ENCODE measurements around the gene SPATS2. TPM values are rescaled to one million over a fixed set of nuclear protein-coding genes. Genes with fewer than 3 reads are reported as not detected.
"Not testable (repeated sequence)": the region's sequence is repeated elsewhere in the genome, so short reads cannot be mapped to it uniquely, and the experiment has no call there.

The SPATS2 gene
- total RNA-seq, 1 donor from 2014 or later: 5.9 TPM

DNA sequence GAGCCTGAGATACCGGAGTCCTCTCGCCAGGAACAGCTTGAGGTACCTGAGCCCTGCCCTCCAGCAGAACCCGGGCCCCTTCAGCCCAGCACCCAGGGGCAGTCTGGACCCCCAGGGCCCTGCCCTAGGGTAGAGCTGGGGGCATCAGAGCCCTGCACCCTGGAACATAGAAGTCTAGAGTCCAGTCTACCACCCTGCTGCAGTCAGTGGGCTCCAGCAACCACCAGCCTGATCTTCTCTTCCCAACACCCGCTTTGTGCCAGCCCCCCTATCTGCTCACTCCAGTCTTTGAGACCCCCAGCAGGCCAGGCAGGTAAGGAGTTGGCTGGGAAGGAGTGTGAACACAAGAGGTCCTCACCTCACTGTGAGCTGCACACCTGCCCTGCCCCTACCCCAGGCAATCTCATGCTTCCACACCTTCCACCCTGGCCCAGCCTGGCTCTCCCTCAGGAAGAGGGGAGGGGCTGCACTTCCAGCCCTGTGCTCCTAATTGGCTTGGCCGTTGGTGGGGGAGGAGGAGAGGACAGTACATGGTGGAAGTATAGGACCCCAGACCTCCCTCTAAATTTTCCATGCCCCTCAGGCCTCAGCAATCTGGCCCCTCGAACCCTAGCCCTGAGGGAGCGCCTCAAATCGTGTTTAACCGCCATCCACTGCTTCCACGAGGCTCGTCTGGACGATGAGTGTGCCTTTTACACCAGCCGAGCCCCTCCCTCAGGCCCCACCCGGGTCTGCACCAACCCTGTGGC, 36.5 kb upstream of the SPATS2 start:
- TF ChIP-seq, protein P1, sequence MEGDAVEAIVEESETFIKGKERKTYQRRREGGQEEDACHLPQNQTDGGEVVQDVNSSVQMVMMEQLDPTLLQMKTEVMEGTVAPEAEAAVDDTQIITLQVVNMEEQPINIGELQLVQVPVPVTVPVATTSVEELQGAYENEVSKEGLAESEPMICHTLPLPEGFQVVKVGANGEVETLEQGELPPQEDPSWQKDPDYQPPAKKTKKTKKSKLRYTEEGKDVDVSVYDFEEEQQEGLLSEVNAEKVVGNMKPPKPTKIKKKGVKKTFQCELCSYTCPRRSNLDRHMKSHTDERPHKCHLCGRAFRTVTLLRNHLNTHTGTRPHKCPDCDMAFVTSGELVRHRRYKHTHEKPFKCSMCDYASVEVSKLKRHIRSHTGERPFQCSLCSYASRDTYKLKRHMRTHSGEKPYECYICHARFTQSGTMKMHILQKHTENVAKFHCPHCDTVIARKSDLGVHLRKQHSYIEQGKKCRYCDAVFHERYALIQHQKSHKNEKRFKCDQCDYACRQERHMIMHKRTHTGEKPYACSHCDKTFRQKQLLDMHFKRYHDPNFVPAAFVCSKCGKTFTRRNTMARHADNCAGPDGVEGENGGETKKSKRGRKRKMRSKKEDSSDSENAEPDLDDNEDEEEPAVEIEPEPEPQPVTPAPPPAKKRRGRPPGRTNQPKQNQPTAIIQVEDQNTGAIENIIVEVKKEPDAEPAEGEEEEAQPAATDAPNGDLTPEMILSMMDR (IDR thresholded peaks at IDR 0.05; ENCODE audit: borderline replicate concordance): no peak
- no peak overlapping the region for H3K27ac ChIP-seq (replicated peaks)
- H3K27me3 ChIP-seq (ENCODE audit: low read depth): peaks cover 64% of the 10 kb centered on the region
- DNase-seq: no peak
- H3K4me3 ChIP-seq: no peak overlapping the region
- intact Hi-C loops (cut with micrococcal nuclease): no loop called here
- no peaks in the 10 kb centered on the region for H3K36me3 ChIP-seq
- no peaks in the 10 kb centered on the region for H3K9me3 ChIP-seq (replicated peaks)
- peaks cover 9% of the 10 kb centered on the region for H3K4me1 ChIP-seq

DNA sequence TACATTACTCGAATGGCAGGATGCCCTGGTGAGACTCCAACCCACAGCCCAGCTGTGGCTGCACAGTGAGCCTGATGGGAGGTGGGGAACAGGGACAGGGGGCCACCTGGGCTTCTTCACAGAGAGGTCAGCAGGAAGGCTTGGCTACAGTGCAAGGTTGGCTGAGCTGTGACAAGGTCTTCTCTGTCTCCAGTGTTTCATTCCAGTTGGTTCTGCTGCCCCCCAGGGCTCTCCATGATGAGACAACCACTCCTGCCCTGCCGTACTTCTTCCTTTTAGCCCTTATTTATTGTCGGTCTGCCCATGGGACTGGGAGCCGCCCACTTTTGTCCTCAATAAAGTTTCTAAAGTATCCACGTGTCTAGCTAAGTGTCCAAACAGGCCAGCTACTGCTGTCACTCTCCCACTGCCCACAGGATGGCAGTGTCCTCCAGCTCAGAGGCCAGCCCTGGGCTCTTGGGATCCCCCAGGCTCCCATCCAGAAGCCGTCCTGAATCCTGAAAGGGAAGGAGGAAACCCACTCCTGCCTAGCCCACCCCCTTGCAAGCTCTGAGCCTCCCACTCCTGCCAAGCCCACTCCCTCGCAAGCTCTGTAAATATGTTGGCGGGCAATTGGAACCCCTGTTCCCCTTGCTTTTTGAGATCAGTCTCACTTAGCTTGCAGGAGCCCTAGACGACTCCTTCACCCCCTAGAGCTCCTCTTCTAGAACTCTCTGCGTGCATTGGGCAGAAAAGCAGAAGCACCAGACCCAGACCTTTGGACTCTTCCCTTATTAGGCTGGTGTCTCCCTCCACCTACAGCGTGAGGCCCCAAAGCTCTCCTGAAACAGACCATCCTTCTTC, 35.7 kb upstream of the SPATS2 start:
- H3K36me3 ChIP-seq: no peaks in the 10 kb centered on the region
- intact Hi-C loops (cut with micrococcal nuclease): no loop called here
- peaks cover 72% of the 10 kb centered on the region for H3K27me3 ChIP-seq (ENCODE audit: low read depth)
- TF ChIP-seq, protein P1 (IDR thresholded peaks at IDR 0.05; ENCODE audit: borderline replicate concordance): peak; percentile 84
- DNase-seq: peak; percentile 57
- peaks cover 12% of the 10 kb centered on the region for H3K4me1 ChIP-seq
- no peaks in the 10 kb centered on the region for H3K9me3 ChIP-seq (replicated peaks)
- H3K4me3 ChIP-seq: no peak overlapping the region
- no peak overlapping the region for H3K27ac ChIP-seq (replicated peaks)

DNA sequence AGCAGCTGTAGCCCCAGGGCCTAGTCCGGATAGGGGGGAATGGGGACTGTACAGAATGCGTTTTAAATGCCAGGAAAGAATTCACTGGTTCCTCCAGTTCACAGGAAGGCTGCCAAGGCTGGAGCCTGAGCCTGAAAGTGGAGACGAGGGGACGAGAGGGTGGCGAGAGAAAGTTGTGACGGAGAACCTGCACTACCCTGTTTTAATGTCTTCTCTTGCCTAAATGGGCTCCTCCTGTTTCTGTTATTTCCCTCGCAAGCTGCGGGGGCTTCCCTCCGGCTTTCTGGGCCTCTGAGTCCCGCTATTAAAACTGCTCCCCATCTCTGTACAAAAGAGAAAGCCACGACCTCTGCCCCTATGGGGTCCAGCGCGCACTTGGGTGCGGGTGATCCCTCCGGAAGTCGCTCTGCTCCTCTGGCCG, 34.8 kb upstream of the SPATS2 start:
- intact Hi-C loops (cut with micrococcal nuclease): no loop called here
- no peaks in the 10 kb centered on the region for H3K9me3 ChIP-seq (replicated peaks)
- H3K4me1 ChIP-seq: peaks cover 20% of the 10 kb centered on the region
- no peak overlapping the region for H3K4me3 ChIP-seq
- peaks cover 80% of the 10 kb centered on the region for H3K27me3 ChIP-seq (ENCODE audit: low read depth)
- no peak for DNase-seq
- no peak overlapping the region for H3K27ac ChIP-seq (replicated peaks)
- no peaks in the 10 kb centered on the region for H3K36me3 ChIP-seq
- TF ChIP-seq, protein P1 (IDR thresholded peaks at IDR 0.05; ENCODE audit: borderline replicate concordance): no peak

DNA sequence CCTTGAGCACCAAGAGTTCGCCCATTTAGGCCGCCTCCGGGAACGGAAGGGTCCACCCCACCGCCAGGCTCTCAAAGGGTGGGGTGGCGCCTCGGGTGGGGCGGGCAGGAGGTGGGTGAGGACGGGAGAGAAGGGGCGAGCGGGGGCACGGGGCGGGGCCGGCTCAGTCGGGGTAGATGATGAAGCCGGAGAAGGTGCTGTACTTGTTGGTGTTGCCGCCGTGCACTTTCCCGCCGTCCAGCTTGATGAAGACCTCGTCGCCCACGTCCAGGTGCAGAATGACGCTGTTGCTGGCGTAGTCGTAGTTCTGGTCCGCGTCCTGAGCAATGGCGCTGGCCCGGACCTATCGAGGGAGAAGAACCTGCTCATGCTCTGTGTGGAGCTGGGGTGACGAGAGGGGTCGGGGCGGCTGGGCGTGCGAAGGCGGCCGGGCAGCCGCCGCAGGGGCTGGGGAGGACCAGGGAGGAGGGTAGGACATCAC, 34.3 kb upstream of the SPATS2 start:
- no peaks in the 10 kb centered on the region for H3K9me3 ChIP-seq (replicated peaks)
- no peaks in the 10 kb centered on the region for H3K36me3 ChIP-seq
- TF ChIP-seq, protein P1 (IDR thresholded peaks at IDR 0.05; ENCODE audit: borderline replicate concordance): no peak
- no peak overlapping the region for H3K27ac ChIP-seq (replicated peaks)
- intact Hi-C loops (cut with micrococcal nuclease): no loop called here
- DNase-seq: no peak
- peaks cover 85% of the 10 kb centered on the region for H3K27me3 ChIP-seq (ENCODE audit: low read depth)
- peaks cover 20% of the 10 kb centered on the region for H3K4me1 ChIP-seq
- peak overlapping the region; percentile 13 for H3K4me3 ChIP-seq

DNA sequence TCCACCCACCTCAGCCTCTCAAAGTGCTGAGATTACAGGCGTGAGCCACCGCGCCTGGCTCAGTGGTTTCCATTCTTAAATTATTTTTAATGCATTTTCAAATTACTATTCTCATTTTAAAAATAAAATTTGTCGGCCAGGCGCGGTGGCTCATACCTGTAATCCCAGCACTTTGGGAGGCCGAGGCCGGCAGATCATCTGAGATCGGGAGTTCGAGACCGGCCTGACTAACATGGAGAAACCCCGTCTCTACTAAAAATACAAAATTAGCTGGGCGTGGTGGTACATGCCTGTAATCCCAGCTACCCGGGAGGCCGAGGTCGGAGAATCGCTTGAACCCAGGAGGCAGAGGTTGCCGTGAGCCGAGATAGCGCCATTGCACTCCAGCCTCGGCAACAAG, 33.5 kb upstream of the SPATS2 start:
- H3K27ac ChIP-seq (replicated peaks); H3K9me3 ChIP-seq (replicated peaks); H3K4me3 ChIP-seq; DNase-seq; intact Hi-C loops (cut with micrococcal nuclease); H3K36me3 ChIP-seq: not testable (repeated sequence)
- H3K4me1 ChIP-seq: peaks cover 20% of the 10 kb centered on the region
- peaks cover 94% of the 10 kb centered on the region for H3K27me3 ChIP-seq (ENCODE audit: low read depth)
